LoVo (cell line): ENCODE data around the gene NUDT17.

Experiments
- DNase-seq: peaks from one replicate; pipeline ENCODE4 v3.0.0-alpha.2; 2016; ENCODE audit warnings: low spot score

Gene NUDT17

DNA sequence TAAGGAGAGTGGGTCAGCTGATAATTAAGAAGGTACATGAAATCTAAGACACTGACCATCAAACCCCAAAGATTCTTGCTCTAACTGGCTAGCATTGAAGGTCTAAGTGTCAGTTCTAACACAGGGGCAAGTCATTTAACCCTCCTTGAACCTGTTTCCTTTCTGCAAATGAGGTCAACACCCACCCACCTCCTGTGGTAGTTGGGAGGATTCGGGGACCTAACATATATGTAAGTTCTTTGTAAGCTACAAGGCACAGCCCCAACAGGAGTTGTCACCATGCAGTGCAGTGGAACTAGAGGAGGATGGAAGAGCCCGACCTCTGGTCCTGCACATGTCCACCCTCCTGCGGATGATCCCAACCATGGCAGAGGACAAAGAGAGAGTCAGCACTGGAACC lies 2.4 kb downstream of the NUDT17 start:
- DNase-seq = no peak

DNA sequence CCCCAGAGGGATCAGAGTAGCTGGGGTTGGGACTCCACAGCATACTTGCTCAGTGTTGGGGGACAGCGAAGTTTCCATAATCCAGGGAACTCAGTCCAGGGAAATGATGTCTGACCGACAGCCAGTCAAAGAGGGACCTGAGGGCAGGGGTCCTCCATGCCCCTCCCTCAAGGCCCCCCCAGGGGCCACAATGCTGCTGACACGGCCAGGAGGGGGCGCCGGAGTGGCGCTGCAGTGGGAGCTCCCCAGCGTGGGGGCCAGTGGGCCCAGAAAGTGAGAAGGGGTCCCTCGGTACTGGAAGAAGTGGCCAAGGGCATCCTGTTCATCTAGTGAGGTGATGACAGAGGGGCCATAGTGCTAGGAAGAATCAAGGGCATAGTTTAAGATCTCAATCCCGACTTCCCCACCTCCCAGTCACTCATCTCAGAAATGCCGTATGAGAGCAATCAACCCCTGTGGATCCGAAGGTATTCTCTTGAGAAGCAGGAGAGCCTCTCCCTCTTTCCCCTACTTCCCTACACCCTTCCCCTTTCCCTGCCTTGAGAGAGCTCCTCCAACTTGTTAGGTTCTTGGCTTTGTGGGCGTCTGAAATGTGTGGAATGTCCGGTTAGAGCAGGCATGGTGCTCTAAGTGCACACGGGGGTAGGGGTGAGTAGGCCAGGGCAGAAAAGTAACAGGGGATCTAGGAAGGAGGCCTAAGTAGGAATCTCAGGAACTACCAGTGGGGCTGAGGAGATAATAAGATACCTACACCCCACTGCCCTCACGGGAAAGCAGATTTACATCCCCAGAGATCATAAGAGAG lies 4.1 kb downstream of the NUDT17 start:
- DNase-seq = no peak

DNA sequence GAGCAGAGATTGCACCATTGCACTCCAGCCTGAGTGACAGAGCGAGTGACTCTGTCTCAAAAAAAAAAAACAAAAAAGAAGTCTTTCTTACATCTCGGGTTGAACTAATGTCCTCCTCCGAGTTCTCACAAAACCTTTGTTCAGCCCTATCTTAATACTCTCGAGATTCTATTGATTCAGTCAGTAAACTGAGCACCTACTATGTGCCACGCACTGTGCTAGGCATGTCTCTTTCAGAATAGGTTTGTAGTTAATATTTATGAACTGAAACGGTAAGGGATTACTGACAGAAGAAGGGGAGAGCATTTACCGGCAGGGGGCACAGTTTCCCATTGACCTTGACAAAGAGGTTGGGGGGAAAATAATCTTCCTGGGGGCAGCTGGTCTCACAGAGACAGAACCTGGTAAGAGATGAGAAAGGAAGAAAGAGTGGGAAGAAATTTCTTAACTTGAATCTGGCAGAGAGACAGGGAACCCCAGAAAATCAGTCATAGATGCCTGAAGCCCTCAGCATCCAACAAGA lies 10.1 kb downstream of the NUDT17 start:
- DNase-seq = no peak

DNA sequence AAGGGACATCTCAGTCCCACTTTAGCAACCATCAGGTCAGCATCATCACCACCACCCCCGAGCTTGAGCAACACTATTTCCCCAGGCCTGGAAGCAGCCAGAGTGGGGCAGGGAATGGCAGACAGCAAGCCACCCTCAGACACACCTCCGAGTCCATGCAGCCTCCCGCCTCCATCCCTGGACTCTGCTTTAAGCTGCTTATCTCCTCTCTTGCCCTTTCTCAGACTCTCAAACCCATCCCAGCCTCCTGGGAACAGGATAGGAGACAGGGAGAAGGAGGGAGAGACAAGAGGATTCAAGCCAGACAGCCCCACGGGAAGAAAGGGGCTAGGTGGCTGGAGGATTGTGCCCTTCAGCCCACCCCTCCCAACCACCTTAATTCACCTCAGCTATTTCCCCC lies 11.7 kb downstream of the NUDT17 start:
- no peak for DNase-seq

DNA sequence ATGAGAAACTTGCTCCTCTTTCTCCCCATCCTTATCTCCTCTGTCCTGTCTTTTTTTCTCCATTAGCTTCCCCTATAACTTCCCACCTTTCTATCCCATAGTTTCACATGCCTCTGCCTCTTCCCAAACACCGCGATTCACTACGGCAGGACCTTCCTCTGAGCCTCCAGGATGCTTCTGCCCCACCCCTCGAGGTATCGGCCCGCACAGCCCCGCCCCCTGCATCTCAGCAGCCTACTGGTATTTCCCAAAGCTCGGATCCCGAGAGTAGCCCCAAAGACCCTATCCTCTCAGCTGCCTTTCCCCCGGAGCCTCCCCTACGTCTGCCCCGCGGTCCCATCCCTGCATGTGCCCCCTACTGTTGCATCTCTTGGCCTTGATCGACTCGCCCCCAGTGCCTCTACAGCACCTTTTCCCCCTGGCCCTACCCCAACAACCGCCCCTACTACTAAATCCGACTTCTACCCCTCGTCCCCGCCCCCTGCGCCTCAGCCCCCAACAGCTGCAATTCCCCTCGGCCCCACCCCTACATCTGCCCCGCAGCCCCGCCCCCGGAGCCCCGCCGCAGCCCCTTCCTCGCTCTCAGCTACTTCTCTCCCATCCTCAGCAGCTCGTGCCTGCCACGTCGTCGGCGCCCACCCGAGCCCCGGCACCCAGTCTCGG lies 12.9 kb downstream of the NUDT17 start:
- DNase-seq = peak; percentile 30

DNA sequence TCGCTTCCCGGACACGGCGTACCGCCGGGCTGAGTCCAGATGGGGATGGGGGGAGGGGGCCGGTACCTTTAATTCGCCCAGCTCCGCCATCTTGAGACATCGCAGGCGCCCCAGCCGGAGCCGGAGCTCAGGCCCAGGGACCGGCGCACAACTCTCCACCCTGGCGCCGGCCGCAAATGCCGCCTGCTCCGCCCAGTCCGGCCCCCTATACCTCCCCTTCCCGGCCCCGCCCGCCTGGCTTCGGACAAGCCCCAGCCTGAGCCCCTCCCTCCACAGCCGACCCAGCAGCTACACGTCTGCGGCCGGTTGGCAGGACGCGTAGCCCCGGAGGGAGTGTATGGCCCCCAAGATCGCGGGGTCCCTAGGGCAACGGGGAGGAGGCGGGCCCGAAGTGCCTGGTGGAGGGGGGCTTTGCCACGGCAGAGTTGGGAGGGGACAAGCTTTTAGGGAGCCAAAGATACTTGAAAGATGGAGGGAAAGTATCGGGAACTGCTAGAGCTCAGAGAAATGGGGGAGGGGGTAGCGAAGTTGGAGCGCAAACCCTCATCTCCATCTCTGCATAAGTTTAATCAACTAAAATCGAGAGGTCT lies 13.6 kb downstream of the NUDT17 start, which contains the start of gene PIAS3:
Gene PIAS3, minus strand, starts transcription at position 181 of the 590 bp plus-strand sequence. Its CDS starts 91 bp downstream, at position 90.
- DNase-seq = peak; percentile 95

DNA sequence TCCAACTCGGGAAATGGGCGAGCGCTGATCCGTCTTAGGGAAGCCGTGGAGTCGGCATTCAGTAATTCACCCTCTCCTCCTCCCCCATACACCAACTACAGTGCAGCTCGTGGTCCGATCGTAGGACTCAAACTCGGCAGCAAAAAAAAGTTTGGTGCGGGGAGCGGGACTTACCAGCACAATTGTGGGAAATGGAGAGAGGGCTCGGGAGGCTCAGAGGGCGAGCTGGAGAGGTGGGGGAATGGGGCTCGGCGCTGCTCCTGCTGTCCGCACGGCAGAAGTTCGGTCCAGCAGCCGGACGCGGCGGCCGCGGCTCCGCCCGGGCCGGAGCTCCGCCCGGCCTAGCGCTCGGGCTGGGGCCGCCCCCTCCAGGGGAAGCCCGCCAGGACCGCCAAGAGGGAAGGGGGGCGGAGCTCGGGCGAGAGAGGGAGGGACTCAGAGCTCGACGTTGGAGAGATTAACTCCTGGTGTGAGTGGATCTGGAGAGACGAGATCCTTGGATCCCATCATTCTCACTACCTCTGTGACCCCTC lies 14.1 kb downstream of the NUDT17 start:
- DNase-seq = peak; percentile 86

DNA sequence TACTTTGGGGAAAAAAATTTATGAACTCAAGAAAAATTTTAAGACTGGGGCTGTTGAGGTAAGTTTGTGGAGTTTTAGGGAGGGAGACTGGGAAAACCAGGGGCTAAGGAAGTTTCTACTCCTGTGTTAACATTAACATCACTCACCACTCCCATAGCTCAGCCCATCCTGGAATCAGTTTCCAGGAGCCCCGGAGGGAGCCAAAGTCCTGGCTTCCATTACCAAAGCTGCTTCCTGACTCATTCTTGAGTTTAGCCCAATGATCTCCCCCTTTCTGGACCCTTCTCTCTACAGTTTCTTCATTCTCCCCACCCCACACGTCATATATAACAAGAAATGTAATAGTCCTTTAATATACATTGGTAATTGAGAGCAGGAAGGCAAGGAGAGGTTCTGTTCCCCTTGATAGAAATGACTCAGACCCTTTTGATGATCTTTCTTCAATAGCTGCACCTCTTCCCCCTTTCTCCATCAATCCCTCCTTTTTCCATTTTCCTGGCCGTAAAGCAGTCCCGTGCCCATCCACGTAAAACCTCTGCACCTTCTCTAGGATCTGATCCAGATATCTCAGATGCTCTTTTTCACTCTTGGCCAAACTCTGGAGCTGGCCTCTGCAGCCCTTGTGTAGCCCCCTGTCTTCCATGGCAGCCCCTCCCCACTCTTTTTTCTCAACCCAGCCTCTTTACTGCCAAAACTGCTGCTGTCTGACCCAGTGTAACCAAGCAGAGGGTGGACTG lies 18.0 kb downstream of the NUDT17 start:
- no peak for DNase-seq

DNA sequence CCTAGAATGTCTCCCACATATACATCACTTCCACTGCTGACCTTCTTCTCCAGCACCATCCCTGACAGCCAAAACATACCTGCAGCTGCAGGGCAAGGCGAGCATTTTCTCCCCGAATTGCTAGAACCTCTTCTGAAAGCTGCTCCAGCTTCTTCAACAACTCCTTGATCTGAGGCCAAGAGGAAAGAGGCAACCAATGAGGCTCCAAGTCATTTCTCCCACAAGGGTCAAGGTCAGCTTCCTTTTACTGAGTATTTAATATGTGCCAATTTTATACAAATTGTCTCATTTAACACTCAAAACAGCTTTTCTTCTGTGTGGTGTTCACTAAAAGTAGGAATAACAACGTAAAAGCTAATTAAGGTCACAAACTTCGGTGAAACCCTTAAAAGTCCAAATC lies 22.8 kb downstream of the NUDT17 start:
- DNase-seq = no peak

DNA sequence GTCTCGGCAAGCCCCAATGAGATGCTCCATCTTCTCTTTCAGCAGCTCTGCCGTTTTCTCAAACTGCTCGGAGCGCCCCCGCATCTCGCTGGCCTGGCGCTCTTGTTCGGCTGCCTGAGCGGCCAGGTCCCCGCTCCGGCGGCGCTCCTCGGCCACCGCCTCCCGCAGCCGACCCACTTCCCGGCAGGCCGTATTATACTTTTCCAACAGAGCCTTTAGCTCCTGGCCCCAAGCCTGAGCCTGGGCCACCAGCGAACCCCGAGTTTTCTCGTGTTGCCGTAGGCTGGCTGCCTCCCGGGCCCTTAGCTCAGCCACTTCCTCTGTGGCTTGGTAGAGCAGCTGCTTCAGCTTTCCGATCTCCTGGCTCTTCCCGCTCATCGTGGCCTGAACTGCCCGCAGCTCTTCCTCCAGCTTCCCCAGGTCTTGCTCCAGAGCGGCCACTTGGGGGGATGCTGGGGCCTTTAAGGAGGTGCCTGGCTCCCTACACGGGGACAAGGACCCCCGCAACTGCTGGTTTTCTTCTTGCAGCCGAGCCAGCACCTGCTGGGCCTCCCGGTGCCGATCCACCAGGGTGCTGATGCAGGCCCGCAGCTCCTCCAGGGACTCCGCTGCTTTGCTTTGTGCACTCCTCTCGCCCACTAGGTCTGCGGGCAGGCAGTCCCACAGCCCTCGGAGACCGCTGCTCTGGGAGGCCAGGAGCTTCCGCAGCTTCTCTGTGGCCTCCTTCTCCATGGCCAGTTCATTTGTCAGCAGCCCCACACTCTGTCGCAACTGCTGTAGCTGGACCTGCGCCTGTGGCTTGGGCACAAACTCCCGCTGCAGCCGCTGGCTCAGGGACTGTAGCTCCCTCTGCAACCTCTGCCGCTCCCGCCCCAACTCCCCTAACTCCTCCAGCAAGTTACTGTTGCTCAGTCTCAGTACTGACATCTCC lies 26.8 kb downstream of the NUDT17 start:
- DNase-seq = no peak

DNA sequence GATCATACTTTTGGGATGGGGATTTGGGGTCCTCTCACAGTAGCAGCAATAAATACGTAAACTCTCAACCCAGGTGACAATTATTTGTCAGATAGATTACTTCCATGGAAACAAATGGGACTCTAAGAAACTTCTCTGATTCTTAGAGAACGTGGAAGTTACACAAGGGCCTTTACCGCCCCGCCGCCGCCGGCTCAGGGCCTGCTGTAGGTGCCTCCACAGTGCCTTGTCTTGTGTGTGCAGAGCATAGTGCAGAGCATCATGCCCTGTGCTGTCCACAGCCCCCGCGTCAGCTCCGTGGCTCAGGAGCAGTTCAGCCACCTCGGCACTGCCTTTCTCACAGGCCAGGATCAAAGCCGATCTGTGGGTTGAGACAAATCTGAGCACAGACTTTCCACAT lies 29.2 kb downstream of the NUDT17 start:
- no peak for DNase-seq

DNA sequence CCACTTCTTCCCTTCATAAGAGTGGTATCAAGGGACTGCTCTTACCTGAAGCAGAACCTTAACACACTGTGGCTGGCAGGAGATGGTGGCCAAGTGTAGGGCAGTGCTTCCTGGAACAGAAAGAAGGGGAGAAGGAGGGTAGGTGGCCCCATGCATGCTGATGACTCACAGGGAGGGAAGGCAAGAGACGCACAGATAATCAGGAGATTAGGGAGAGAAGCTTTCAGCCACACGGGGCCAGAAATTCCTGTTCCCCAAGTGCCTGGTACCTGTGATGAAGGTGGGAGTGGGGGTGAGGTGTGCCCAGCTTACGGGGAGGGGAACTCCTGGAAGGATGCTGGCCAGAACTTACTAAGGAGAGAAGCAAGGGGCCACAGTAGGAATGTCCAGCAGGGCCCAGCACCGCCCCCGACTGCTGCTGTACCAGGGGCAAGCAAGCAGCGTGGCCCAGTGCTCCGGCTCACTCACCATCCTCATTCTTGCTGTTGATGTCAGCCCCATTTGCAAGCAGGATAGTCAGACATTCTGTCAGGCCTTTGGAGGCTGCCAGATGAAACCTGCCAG lies 32.6 kb downstream of the NUDT17 start:
- no peak for DNase-seq

DNA sequence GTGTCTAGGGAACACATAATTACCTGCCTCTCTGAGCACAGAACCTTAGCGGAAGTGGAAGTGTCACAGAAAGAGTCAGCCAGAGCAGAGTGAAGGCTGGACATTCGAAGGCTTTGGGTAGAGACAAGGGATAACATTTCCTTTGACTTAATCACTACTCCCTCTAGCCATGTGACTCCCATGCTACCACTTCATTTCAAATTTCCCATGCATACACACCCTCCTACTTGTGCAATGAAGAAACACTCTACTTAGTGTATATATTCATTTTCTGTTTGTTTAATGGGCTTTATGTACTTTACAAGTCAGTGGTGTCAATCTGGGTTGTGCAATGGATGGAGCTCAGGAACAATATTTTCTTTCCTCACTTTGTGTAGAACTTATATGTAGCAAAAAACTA lies 33.3 kb downstream of the NUDT17 start:
- no peak for DNase-seq

DNA sequence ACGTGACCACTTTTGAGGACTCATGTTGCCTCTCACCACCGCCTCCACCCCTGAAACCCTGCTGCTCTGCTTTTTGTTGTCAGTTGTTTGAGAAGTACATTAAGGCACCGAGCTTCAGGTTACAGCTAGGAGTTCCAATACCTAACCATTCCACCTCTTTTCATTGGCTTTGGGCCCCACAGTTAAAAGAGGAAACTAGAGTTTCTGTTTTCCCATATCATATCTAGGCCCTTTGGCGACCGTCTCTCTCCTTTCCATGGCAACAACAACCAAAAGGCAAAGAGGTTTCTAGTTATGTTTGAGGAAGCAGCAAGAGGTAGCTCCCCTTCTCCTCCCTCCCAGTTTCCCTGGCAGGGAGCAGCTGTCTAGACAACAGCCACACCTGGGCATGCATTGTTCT lies 34.3 kb downstream of the NUDT17 start:
- DNase-seq = no peak

DNA sequence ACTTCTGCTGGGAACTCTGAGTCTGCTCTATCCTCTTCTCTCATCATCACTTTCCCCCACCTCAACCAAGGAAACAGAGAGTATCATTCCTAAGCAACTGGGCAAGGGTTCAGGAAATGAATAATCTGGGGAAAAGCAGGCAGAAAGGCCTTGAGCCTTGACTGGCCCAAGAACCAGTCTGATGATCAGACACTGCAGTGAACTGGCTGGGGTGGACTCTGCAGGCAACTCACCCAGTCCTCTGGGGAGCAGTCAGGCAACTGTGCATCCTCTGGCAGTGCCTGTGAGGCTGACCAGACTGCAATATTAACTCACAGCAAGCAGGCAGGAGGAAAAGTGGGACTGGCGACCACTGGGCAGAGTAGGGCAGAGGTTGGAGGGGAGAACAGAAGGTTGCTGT lies 39.2 kb downstream of the NUDT17 start:
- DNase-seq = no peak

DNA sequence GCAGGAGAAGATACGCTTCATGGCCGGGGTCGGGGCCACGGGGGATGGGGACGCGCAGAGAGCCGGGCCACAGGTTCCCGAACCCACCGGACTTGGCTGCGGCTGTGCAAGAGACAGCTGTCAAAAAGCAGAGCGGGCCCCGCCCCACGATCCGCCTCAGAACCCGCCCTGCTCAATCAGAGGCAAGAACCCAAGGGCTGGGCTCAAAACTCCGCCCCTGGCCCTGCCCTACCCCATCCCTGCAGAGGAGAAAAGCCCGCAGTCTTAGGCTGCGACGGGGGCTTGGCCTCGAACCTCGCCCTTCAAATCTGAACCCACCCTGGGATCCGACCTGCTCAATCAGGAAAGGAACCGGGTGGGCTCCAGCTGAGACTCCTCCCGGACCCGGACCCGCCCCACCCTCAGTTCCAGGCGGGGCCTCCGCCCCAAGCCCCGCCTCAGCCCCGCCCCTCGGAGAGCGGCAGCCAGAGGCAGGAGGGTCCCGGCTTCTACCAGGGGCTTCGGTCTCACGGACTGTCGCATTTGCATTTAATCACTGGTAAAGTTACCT lies 40.4 kb downstream of the NUDT17 start, which contains the start of gene ANKRD35:
Gene ANKRD35, minus strand, starts transcription at position 129 of the 550 bp plus-strand sequence. Its CDS starts 108 bp downstream, at position 21.
- peak; percentile 75 for DNase-seq

DNA sequence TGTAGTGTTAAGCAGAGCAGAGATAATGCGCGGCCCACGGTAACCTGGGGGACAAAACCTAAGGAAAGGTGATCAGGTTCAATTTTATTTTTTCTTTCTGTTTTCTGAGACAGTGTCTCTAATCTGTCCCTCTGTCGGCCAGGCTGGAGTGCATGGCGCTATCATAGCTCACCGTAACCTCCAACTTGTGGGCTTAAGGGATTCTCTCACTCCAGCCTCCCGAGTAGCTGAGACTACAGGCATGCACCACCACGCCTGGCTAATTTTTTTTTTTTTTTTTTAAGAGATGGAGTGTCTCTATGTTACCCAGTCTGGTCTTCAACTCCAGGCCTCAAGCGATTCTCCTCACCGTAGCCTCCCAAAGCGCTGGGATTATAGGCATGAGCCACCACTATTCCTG lies 41.0 kb downstream of the NUDT17 start:
- DNase-seq = no peak

DNA sequence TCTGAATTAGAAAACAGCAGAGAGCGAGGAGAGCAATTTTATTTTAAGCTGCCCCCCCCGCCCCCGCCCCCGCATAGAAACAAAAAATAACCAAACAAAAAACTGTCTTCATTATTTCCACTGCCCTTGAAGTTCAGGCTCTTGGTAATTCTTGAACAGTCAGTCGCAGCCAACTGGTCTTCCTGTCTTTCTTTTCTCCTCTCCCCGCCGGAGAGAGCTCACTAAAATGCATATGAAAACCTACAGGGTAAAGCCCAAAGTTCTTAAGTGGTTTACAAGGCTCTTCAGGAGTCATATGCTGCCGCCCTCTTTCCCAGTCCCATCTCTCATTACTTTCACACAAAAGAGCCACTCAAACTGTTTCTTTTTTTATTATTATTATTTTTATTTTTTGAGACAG lies 41.4 kb downstream of the NUDT17 start:
- DNase-seq = no peak

DNA sequence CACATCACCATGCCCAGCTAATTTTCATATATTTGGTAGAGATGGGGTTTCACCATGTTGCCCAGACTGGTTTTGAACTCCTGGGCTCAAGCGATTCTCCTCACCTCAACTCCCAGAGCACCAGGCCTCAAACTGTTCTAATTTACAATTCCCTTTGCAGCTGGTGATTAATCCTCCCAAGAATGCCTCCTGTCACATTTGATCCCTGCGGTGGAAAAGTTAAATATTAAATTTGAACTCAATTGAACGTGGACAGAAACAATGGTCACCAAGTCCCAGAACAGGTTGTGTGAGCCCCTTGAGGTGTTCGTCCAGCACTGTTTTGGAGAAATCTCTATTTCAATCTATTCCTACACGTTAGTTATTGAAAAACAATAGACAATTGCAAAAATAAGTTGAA lies 42.2 kb downstream of the NUDT17 start:
- no peak for DNase-seq

DNA sequence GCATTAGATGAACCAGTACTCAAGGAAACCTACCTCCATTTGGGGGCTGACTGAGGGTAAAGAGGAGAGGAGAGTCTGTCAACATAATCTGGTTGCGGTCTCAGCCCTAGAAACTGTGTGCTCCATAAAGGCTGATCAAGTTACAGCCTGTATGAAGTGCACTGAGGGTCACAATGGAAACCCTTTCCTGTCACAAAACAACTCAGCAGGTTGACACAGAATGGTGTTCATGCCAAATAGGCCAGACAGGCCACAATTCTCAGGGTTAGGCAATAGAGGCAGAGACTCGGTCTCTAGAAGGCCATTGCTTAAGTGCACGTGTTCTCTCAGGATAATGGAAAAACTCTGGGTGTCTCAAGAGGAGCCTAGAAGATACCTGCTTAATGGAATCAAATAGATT lies 44.3 kb downstream of the NUDT17 start:
- no peak for DNase-seq
